AG08395 (cell line): ENCODE results near the gene ARHGEF39.
A peak's percentile ranks its signal among the peaks of the same experiment; 100 is the strongest.
"Not testable (repeated sequence)": the region's sequence is repeated elsewhere in the genome, so short reads cannot be mapped to it uniquely, and the experiment has no call there.

Source experiments
- DNase-seq: peaks from one replicate; pipeline ENCODE4 v3.0.0; 2012; ENCODE audit warnings: mixed read lengths, low spot score

ARHGEF39 gene

DNA sequence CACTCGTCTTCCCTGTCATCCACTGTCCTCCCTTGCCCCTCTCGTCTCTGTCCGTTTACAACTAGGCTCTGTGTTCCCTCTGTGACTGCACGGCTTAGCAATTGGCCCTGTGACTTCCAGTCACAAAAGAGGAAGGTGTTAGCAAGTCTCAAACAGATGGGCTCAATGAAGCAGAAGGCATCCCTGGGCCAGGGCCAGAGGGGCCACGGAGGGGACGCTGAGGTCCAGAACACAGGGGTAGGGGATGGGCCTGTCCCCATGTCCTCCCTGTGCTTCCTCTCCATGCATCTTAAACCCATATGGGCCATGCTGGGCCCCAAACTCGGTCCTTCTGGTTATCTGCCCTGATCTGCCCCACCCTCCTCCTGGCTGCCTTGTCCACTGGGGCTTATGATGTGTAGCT, 46.7 kb downstream of the ARHGEF39 start, which contains the start of gene CD72:
Gene CD72 (minus strand): TSS at position 89 of the 403 bp plus-strand sequence. CDS start 110 bp downstream, outside the sequence.
- DNase-seq = no peak

DNA sequence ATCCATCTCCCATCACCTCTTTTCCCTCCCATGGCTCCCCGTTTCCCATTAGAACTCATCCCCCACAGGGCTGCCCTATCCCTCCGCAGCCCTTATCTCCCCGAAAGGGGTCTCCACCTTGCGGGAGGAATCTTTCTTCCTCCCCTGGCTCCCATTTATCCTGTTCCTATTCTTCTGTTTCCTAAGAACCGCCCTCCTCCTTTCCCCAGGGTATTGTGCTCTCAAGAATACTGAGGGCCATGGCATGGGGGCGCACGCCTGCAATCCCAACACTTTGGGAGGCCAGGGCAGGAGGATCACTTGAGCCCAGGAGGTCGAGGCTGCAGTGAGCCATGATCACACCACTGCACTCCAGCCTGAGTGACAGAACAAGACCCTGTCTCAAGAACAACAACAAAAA, 47.4 kb downstream of the ARHGEF39 start:
- no peak for DNase-seq

DNA sequence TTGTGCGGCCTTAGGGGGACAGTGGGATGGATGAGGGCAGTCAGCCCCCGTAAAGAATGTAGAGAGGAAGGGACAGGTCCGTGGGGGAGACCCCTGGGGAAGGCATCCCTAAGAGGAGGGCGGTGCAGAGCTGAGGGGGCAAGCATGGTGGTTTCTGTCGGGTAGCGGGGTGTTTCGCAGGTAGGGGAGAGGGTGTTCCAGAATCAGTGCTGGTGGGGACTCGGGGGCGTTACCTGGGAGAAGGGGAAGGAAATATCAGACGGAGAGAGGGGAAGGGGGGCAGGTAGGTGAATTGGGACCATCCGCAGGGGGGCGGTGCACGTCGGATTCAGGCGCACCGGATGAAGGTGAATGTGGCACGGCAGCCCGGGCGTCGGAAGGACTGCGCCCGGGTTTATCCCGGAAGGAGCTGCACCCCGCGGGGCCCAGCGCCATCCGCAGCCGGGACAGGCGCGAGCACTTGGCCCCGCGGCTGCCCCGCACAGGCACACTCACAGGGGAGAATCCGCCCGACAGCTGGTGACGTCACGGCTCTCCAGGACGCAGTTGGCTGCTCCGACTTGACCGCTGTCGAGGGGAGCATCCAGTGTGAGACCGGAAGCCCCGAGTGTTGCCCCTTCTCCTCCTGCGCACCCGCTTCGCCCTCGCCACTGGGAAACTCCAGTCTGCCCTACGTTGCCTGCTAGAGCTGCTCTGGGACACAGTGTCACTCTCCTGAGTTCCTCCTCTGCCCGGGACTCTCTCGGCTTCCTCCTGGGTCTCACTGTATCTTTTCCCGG, 48.1 kb downstream of the ARHGEF39 start:
- DNase-seq = peak; percentile 72

GRCh38 chr9:35615981-35616680, 48.9 kb downstream of the ARHGEF39 start:
- no peak for DNase-seq

DNA sequence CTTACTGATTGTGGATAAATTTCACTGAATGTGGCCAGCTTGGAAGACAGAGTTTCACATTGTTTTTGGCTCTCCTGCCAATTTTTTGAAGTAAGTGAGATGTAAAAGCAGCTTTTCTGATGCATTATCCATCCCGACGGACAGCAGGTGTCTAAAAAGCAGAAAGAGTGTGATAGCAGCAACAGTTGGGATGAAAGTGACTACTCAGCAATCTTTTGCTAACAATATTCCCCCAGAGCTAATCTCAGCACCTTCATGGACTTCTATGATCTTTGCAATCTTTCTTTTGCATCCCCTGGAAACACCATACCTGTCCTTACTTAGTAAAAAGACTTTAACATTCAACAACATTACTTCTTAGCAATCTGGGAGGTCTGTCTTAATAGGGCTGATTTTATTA, 52.2 kb downstream of the ARHGEF39 start:
- no peak for DNase-seq

DNA sequence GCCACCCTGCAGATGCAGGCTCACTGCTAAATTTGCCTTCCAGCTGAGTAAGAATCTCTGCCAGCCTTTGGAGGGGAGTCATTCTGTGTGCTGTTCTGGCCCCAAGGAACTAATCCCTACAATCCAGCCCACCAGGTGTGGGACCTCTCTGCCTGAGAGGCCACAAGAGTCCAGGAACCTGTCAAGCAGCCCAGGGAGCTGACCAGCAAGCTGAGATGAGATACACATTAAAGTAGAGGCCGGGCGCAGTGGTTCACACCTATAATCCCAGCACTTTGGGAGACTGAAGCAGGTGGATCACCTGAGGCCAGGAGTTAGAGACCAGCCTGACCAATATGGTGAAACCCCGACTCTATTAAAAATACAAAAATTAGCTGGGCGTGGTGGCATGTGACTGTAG, 52.9 kb downstream of the ARHGEF39 start:
- DNase-seq = not testable (repeated sequence)

- DNase-seq = peak; percentile 62
Measured at GRCh38 chr9:35611230-35611797, 53.7 kb downstream of the ARHGEF39 start.

- DNase-seq = no peak
Measured at GRCh38 chr9:35609820-35610163, 55.2 kb downstream of the ARHGEF39 start.
